ENCODE data around the gene REX1BD. TPM values are rescaled to one million over a fixed set of nuclear protein-coding genes. Genes with fewer than 3 reads are reported as not detected.

Gene REX1BD
- total and polyA plus RNA-seq, 2 donors (not counting 1 experiment from before 2014, with no cell fraction given) = 90.9 to 164 TPM

- 17% methylated on average over 11 of the region's 11 CpGs for WGBS (ENCODE audit: insufficient coverage)
- DNase-seq (no peak), ATAC-seq (ENCODE audit: low read depth) (no peak)
- H4K20me1 ChIP-seq (ENCODE audit: control insufficient read depth, insufficient read depth, low read length, poor library complexity, severe bottlenecking) = no peaks in the 10 kb centered on the region
- no peaks in the 10 kb centered on the region for H3K27me3 ChIP-seq (replicated peaks in 1 of 4; ENCODE audit: control extremely low read depth in 1 of 4, control insufficient read depth in 3 of 4, insufficient read depth in 4 of 4, low read length in 3 of 4)
- H3K36me3 ChIP-seq (replicated peaks in 1 of 2; ENCODE audit: control extremely low read depth in 1 of 2, control insufficient read depth in 1 of 2, extremely low read depth in 1 of 2, insufficient read depth in 2 of 2, low read length in 1 of 2) = peaks cover 0 to 11% of the 10 kb centered on the region in 2 experiments
- H2AFZ ChIP-seq (ENCODE audit: insufficient read depth, low read depth, low read length, poor library complexity, severe bottlenecking) = peak overlapping the region; percentile 78
- H3K4me1 ChIP-seq (ENCODE audit: control insufficient read depth in 2 of 2, insufficient read depth in 2 of 2, low read length in 2 of 2) = peaks cover 15 to 25% of the 10 kb centered on the region in 2 donors
- CTCF ChIA-PET = interaction anchor here (0.6 to 2.0 kb wide), 7 partner anchors 13 to 289 kb away, joined by 3 to 13 read pairs (median 5); partner anchors contain the start of genes ELL, REX1BD and UBA52
- peak overlapping the region; percentile 99 for H3K4me2 ChIP-seq (replicated peaks; ENCODE audit: low read depth, low read length, poor library complexity, severe bottlenecking)
- H3K79me2 ChIP-seq (ENCODE audit: control insufficient read depth, insufficient read depth, low read length) = peaks cover 21% of the 10 kb centered on the region
- Mint-ChIP-seq H3K9me3 (ENCODE audit: insufficient read depth) (no peaks in the 10 kb centered on the region), H3K4me3 (peak overlapping the region; percentile 90), H3K27me3 (no peaks in the 10 kb centered on the region), H3K4me1 (peaks cover 21% of the 10 kb centered on the region), H3K27ac (peak overlapping the region; percentile 90)
- peak overlapping the region; percentile 73 to 98 (median 93) for H3K4me3 ChIP-seq (ENCODE audit: control extremely low read depth in 1 of 5, extremely low read depth in 1 of 5, insufficient read depth in 1 of 5, low read depth in 2 of 5, low read length in 4 of 5)
- peak overlapping the region; percentile 99 for H3K9ac ChIP-seq (ENCODE audit: low read length)
- H3K9me3 ChIP-seq (ENCODE audit: control extremely low read depth in 1 of 3, control insufficient read depth in 2 of 3, insufficient read depth in 1 of 3, low read length in 2 of 3) = no peaks in the 10 kb centered on the region
- intact Hi-C loops (cut with micrococcal nuclease) = no loop called here
- TF ChIP-seq CTCF (IDR thresholded peaks at IDR 0.05) = no peak
- no peak for TF ChIP-seq EZH2 (IDR thresholded peaks at IDR 0.05; ENCODE audit: borderline replicate concordance, insufficient read depth, low read depth, low read length, poor library complexity, severe bottlenecking)
- POLR2A ChIA-PET = interaction anchor here (0.6 to 4.0 kb wide), 9 partner anchors 13 to 361 kb away, joined by 3 to 44 read pairs (median 11); partner anchors contain the start of genes COPE, DDX49, ELL and FKBP8
- peak overlapping the region; percentile 82 to 97 for H3K27ac ChIP-seq (ENCODE audit: low read length in 2 of 2)
Observed at GRCh38 chr19:18558202-18558555, 30.4 kb upstream of the REX1BD start.

- H3K4me1 Mint-ChIP-seq = peaks cover 21% of the 10 kb centered on the region
- intact Hi-C loops (cut with micrococcal nuclease) = no loop called here
- H2AFZ ChIP-seq (ENCODE audit: insufficient read depth, low read depth, low read length, poor library complexity, severe bottlenecking) = peak overlapping the region; percentile 78
Observed at GRCh38 chr19:18558604-18559003, 30.0 kb upstream of the REX1BD start.

More at GRCh38 chr19:18558604-18559003, 30.0 kb upstream of the REX1BD start:
- no peak for ATAC-seq (ENCODE audit: low read depth)
- POLR2A ChIA-PET = interaction anchor here (0.6 to 4.0 kb wide), 11 partner anchors 13 to 373 kb away, joined by 3 to 44 read pairs (median 5); partner anchors contain the start of genes COPE, DDX49, ELL and FKBP8
- 86% methylated on average over 1 of the region's 3 CpGs for WGBS (ENCODE audit: insufficient coverage)
- Mint-ChIP-seq H3K27me3 (no peaks in the 10 kb centered on the region), H3K4me3 (peak overlapping the region; percentile 90), H3K9me3 (ENCODE audit: insufficient read depth) (no peaks in the 10 kb centered on the region), H3K27ac (peak overlapping the region; percentile 90)
- Histone ChIP-seq H3K4me2 (replicated peaks; ENCODE audit: low read depth, low read length, poor library complexity, severe bottlenecking) (peak overlapping the region; percentile 99), H3K27me3 (replicated peaks in 1 of 4; ENCODE audit: control extremely low read depth in 1 of 4, control insufficient read depth in 3 of 4, insufficient read depth in 4 of 4, low read length in 3 of 4) (no peaks in the 10 kb centered on the region), H3K36me3 (replicated peaks in 1 of 2; ENCODE audit: control extremely low read depth in 1 of 2, control insufficient read depth in 1 of 2, extremely low read depth in 1 of 2, insufficient read depth in 2 of 2, low read length in 1 of 2) (peaks cover 0 to 15% of the 10 kb centered on the region in 2 experiments), H3K79me2 (ENCODE audit: control insufficient read depth, insufficient read depth, low read length) (peaks cover 21% of the 10 kb centered on the region), H3K27ac (ENCODE audit: low read length in 2 of 2) (peak overlapping the region; percentile 82 to 97), H4K20me1 (ENCODE audit: control insufficient read depth, insufficient read depth, low read length, poor library complexity, severe bottlenecking) (no peaks in the 10 kb centered on the region), H3K9ac (ENCODE audit: low read length) (peak overlapping the region; percentile 99), H3K4me1 (ENCODE audit: control insufficient read depth in 2 of 2, insufficient read depth in 2 of 2, low read length in 2 of 2) (peaks cover 15 to 25% of the 10 kb centered on the region in 2 donors), H3K9me3 (ENCODE audit: control extremely low read depth in 1 of 3, control insufficient read depth in 2 of 3, insufficient read depth in 1 of 3, low read length in 2 of 3) (no peaks in the 10 kb centered on the region), H3K4me3 (ENCODE audit: control extremely low read depth in 1 of 5, extremely low read depth in 1 of 5, insufficient read depth in 1 of 5, low read depth in 2 of 5, low read length in 4 of 5) (peak overlapping the region; percentile 73 to 98 (median 93))
- CTCF ChIA-PET = interaction anchor here (0.6 to 2.0 kb wide), 5 partner anchors 28 to 215 kb away, joined by 3 to 13 read pairs (median 5); partner anchors contain the start of genes ELL and REX1BD
- TF ChIP-seq EZH2 (IDR thresholded peaks at IDR 0.05; ENCODE audit: borderline replicate concordance, insufficient read depth, low read depth, low read length, poor library complexity, severe bottlenecking) (no peak), CTCF (IDR thresholded peaks at IDR 0.05) (no peak)
- peak; percentile 44 for DNase-seq

Data from B cell (primary cell).